ENCODE measurements around the gene DRD4.

- TF ChIP-seq EZH2phosphoT487 (IDR thresholded peaks at IDR 0.05; ENCODE audit: low read depth, severe bottlenecking, unreplicated experiment) = no peak
- TF ChIP-seq CTCF (IDR thresholded peaks at IDR 0.05; ENCODE audit: poor library complexity) = peak; percentile 17
- TF ChIP-seq EZH2 (IDR thresholded peaks at IDR 0.05; ENCODE audit: borderline replicate concordance) = no peak
Measured at GRCh38 chr11:629237-629583, 7.9 kb upstream of the DRD4 start.
